Measurements from ENCODE around the gene PPP1R9B.

The PPP1R9B gene

DNA sequence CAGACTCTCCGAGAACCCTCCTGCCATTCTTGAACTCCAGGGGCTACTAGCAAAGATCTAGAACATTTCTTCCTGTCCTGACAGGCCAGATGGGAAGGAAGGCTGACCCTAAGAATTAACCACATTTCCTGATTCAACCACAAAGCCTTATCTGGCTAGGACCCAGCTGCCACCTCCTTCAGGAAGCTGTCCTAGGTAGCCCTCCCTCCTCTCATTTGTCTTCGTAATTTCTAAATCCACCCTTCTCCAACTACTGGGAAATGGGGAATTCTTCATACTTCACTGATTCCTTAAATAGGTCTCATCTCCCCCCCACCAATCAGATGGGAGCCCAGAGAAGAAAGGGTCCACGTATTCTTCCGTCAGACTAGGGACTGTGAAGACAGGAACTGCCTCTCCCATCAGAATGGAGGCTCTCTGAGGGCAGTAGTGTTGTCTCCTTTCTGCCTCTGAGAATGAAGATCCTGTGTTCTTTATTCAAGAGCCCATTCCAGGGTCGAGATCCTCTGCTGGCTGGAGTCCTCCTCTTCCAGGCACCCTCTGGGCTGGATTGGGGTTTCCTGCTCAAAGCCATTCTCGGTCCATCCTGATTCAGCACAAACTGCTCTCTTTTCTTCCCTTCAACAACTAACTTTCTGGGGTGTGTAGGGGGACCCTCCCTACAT, 22.6 kb downstream of the PPP1R9B start:
- no peak for DNase-seq (ENCODE audit: extremely low spot score)
- CTCF ChIA-PET, result interaction anchor here (2.7 kb wide), 1 partner anchor 42 kb away, joined by 6 read pairs; no protein-coding TSS in a partner anchor
- TF ChIP-seq, protein P1, sequence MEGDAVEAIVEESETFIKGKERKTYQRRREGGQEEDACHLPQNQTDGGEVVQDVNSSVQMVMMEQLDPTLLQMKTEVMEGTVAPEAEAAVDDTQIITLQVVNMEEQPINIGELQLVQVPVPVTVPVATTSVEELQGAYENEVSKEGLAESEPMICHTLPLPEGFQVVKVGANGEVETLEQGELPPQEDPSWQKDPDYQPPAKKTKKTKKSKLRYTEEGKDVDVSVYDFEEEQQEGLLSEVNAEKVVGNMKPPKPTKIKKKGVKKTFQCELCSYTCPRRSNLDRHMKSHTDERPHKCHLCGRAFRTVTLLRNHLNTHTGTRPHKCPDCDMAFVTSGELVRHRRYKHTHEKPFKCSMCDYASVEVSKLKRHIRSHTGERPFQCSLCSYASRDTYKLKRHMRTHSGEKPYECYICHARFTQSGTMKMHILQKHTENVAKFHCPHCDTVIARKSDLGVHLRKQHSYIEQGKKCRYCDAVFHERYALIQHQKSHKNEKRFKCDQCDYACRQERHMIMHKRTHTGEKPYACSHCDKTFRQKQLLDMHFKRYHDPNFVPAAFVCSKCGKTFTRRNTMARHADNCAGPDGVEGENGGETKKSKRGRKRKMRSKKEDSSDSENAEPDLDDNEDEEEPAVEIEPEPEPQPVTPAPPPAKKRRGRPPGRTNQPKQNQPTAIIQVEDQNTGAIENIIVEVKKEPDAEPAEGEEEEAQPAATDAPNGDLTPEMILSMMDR (IDR thresholded peaks at IDR 0.05; ENCODE audit: control extremely low read depth, extremely low read depth, low read depth, missing control alignments), result no peak
- POLR2A ChIA-PET, result no interaction called here

DNA sequence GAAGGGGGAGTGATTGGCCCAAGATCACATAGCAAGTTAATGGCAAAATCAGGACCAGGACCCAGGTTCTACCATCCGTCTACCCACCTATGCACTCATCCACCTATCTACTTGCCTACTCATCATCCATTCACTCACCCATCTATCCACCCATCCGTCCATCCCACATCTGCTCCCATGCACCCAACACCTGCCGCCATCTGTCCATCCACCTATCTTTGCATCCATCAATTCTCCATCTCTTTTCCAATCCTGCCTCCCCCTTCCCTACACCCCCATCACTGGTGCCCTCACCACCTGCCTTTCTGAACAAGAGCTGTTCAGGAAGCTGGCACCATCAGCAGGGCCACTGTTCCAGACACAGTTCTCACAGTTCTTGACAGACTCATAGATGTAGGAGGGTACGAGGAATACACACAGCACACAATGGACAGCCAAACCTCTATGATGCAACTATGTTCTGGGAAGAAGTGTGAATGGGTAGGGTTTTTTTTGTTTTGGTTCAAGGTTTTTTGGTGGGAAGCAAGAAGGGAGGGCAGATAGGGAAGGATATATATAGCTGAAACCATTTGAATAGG, 25.0 kb downstream of the PPP1R9B start:
- POLR2A ChIA-PET, result interaction anchor here (0.7 kb wide), 1 partner anchor 417 kb away, joined by 4 read pairs; no protein-coding TSS in a partner anchor
- CTCF ChIA-PET, result interaction anchor here (1.6 to 2.7 kb wide), 3 partner anchors 10 to 44 kb away, joined by 6 to 15 read pairs (median 7); partner anchors contain the start of gene PDK2
- TF ChIP-seq, protein P1 (IDR thresholded peaks at IDR 0.05; ENCODE audit: control extremely low read depth, extremely low read depth, low read depth, missing control alignments), result no peak
- DNase-seq (ENCODE audit: extremely low spot score), result no peak

DNA sequence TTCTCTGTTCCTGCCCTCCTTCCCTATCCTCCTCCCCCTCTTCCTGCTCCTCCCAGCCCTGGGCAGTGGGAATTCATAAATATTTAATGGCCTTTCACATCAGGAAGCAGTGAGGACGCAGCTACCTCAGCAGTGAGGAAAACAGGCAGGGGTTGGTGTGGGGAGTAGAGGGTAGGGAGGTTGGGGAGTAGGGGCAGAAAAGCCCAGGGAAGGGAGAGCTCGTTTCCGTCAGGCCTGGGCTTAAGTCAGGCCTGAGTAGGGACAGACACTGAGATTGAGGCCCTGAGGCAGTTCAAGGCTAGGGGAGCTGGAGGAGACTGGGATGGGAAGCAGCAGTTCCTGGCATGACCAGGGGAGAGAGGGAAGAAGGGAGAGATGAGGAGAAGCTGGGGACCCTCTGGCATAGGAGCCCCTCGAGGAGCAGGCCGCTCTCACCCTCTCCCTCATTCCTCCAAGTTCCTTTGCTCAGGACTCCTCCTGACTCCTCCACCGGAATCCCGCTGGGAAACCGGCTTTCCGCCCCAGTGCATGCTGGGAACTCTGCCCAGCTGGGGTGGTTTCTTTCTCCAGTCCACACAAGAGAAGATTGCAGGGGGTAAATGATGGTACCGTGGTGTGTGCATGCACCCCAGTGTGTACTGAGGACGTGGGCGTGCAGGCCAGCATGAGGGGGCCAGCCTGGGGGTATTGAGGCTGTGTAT, 26.7 kb downstream of the PPP1R9B start:
- POLR2A ChIA-PET, result interaction anchor here (0.7 kb wide), 1 partner anchor 10 kb away, joined by 4 read pairs; no protein-coding TSS in a partner anchor
- CTCF ChIA-PET, result interaction anchor here (0.9 to 18.1 kb wide), 6 partner anchors 10 to 78 kb away, joined by 3 to 246 read pairs (median 6); partner anchors contain the start of genes COL1A1 and PDK2
- no peak for DNase-seq (ENCODE audit: extremely low spot score)
- TF ChIP-seq, protein P1 (IDR thresholded peaks at IDR 0.05; ENCODE audit: control extremely low read depth, extremely low read depth, low read depth, missing control alignments), result no peak

DNA sequence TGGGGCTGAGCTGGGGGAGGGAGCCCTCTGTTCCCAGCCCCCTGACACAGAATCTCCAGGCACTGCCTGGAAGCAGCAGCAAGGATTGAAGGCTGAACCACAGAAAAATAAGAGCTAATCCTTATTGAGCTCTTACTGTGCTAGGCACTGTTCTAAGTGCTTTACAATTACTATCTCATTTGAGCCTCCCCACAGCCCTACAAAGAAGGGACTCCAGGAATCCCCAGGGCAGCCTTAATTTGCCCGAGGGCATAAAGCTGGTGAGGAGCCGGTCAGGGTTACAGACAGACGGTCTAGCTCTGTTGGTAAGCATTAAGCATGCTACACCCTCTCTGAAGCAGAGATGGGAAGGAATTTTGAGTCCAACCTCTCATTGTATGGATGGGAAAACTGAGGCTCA, 27.5 kb downstream of the PPP1R9B start:
- POLR2A ChIA-PET, result interaction anchor here (0.7 kb wide), 1 partner anchor 11 kb away, joined by 4 read pairs; no protein-coding TSS in a partner anchor
- no peak for DNase-seq (ENCODE audit: extremely low spot score)
- TF ChIP-seq, protein P1 (IDR thresholded peaks at IDR 0.05; ENCODE audit: control extremely low read depth, extremely low read depth, low read depth, missing control alignments), result no peak
- CTCF ChIA-PET, result interaction anchor here (0.9 to 18.1 kb wide), 10 partner anchors 9 to 567 kb away, joined by 3 to 246 read pairs (median 4); partner anchors contain the start of genes COL1A1 and PDK2

DNA sequence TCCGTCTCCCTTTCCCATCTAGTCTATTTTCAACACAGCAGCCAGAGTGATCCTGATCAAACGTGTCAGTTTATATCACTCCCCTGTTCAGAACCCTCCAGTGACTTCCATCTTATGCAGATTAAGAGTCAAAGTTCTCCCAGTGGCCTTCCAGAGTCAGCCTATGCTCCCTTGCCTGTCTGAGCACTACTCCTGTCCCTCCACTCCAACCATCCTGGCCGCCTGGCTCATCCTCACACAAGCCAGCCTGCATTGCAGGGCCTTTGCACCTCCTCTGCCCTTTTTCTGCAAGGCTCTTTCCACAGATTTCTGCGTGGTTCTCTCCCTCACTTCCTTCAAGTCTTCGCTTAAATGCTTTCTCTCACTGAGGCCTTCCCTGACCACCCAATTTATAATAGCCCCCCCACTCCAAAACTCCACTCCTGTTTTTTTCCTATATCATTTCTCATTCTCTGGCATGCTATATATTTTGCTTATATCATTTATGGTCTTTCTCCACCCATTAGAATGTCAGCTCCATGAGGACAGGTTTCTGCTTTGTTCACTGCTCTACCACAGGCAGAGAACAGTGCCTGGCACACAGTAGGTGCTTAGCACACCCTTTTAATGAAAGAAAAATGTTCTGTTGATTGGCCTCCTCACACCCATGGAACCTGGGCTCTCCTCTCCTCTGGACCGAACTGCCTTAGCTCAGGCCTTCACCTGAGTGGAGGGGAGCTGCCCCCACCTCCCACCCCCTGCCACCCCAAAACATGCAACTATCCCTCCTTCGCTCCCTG, 29.8 kb downstream of the PPP1R9B start:
- CTCF ChIA-PET, result interaction anchor here (1.6 to 18.1 kb wide), 4 partner anchors 13 to 82 kb away, joined by 3 to 246 read pairs (median 22); partner anchors contain the start of gene PDK2
- POLR2A ChIA-PET, result no interaction called here

More for the DNA sequence above, 29.8 kb downstream of the PPP1R9B start:
- no peak for DNase-seq (ENCODE audit: extremely low spot score)
- TF ChIP-seq, protein P1 (IDR thresholded peaks at IDR 0.05; ENCODE audit: control extremely low read depth, extremely low read depth, low read depth, missing control alignments), result no peak

Measured in GM10248 (cell line).